ENCODE data around the gene TET1.

GRCh38 chr10:68603766-68604165, 43.6 kb downstream of the TET1 start:
- no peak for TF ChIP-seq CTCF (conservative IDR thresholded peaks at IDR 0.05; ENCODE audit: low read depth, low read length)
- no peak for TF ChIP-seq EZH2 (IDR thresholded peaks at IDR 0.05; ENCODE audit: low read length, unreplicated experiment)
